Fibroblast of the aortic adventitia (primary cell): Measurements from ENCODE around the gene PLEKHJ1. TPM values are rescaled to one million over a fixed set of nuclear protein-coding genes. Genes with fewer than 3 reads are reported as not detected.

Source experiments
- DNase-seq: peaks from one replicate; pipeline ENCODE4 v3.0.0-alpha.2; 2010; ENCODE audit warnings: low read depth
- H3K4me3 ChIP-seq: 2 replicates; pipeline ENCODE4 v1.5.1; 2011; ENCODE audit warnings: low read depth, mild to moderate bottlenecking, control low read depth, low read length, moderate library complexity
- small RNA-seq: library from RNA; depleted of rRNA; stranded (forward); fragments of <200 nt; gene quantifications from one replicate; pipeline ENCODE3, GENCODE V24; 2012
- total RNA-seq: library from RNA; depleted of rRNA; stranded (reverse); fragments of >200 nt; gene quantifications from 2 replicates; pipeline ENCODE4 v1.2.3, GENCODE V29; 2012; ENCODE audit warnings: low replicate concordance
- TF ChIP-seq, protein P1 (sequence below): IDR thresholded peaks from 2 replicates; pipeline ENCODE4 v1.5.1; 2011; ENCODE audit warnings: mild to moderate bottlenecking, low read length, control low read depth, inconsistent platforms; ENCODE audit not compliant: insufficient read depth

Gene PLEKHJ1
- total RNA-seq, 1 donor = 33.4 TPM

DNA sequence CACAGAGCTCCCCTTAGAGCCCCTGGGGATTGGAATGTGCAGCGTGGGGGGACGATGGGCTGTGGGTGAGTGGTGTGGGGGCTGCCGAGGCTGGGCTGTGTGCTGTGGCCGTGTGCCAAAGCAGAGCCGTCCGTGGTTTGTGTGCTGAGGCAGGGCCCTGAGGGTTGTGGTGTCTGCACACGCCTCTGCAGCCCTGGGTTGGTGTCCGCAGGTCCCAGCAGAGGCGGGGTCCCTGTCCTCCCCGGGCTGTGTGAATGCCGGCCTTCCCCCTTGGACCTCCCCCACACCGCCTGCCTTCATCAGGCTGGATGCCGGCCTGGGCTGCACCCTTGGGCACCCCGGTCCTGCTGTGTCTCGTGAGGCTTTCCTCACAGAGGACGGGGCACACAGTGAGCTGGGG is 46.2 kb downstream of the PLEKHJ1 start:
- H3K4me3 ChIP-seq = no peak overlapping the region
- TF ChIP-seq, protein P1, sequence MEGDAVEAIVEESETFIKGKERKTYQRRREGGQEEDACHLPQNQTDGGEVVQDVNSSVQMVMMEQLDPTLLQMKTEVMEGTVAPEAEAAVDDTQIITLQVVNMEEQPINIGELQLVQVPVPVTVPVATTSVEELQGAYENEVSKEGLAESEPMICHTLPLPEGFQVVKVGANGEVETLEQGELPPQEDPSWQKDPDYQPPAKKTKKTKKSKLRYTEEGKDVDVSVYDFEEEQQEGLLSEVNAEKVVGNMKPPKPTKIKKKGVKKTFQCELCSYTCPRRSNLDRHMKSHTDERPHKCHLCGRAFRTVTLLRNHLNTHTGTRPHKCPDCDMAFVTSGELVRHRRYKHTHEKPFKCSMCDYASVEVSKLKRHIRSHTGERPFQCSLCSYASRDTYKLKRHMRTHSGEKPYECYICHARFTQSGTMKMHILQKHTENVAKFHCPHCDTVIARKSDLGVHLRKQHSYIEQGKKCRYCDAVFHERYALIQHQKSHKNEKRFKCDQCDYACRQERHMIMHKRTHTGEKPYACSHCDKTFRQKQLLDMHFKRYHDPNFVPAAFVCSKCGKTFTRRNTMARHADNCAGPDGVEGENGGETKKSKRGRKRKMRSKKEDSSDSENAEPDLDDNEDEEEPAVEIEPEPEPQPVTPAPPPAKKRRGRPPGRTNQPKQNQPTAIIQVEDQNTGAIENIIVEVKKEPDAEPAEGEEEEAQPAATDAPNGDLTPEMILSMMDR = no peak
- DNase-seq = no peak

DNA sequence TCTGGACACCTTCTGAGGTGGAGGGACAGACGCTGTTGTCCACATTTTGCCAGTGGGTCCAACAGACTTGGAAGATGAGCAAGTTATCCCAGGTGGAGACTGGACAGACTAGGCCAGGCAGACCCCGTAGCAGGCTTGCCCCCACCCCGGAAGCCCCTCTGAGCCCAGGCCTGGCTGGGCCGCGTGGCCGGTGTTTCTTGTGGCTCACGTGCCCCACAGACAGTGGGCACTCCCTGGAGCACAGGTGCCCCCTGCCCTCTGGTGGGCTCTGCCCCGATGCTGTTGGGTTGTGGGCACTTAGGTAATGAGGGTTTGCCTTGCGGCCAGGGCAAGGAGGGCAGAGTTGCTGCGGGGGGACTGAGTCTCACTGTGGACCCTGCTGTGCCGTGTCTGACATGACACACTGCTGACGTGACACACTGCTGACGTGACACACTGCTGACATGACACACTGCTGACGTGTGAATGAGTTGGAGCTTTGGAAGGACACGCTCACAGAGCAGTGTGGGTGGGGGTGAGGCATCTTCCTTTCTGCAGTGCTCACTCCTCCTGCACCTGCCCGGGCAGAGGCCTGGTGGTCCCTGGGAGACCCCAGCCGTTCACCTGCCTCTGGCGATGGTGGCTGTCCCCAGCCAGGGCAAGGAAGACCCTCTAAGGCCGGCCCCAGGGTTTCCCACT is 47.3 kb downstream of the PLEKHJ1 start:
- TF ChIP-seq, protein P1 = no peak
- DNase-seq = peak; percentile 51

DNA sequence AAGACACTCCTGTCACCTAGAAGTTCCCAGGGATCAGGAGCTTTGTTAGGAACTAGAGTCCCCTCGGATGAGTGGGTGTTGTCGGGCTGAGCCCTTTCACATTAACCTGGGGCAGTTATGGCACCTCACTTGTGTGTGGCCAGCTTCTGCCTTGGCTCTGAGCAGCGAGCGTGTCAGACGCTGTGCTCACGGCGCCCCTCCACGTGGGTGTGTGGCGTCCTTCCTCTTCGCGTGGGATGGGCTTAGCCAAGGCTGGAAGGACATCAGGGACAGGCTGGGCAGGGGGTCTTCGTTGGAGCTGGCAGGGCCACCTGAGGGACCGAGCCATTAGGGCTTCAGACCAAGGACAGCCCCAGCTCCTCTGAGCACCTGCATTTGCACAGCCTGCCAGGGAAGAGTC is 49.0 kb downstream of the PLEKHJ1 start:
- no peak for DNase-seq
- no peak overlapping the region for H3K4me3 ChIP-seq
- TF ChIP-seq, protein P1 = no peak

More for the DNA sequence above, 47.3 kb downstream of the PLEKHJ1 start:
- no peak overlapping the region for H3K4me3 ChIP-seq

DNA sequence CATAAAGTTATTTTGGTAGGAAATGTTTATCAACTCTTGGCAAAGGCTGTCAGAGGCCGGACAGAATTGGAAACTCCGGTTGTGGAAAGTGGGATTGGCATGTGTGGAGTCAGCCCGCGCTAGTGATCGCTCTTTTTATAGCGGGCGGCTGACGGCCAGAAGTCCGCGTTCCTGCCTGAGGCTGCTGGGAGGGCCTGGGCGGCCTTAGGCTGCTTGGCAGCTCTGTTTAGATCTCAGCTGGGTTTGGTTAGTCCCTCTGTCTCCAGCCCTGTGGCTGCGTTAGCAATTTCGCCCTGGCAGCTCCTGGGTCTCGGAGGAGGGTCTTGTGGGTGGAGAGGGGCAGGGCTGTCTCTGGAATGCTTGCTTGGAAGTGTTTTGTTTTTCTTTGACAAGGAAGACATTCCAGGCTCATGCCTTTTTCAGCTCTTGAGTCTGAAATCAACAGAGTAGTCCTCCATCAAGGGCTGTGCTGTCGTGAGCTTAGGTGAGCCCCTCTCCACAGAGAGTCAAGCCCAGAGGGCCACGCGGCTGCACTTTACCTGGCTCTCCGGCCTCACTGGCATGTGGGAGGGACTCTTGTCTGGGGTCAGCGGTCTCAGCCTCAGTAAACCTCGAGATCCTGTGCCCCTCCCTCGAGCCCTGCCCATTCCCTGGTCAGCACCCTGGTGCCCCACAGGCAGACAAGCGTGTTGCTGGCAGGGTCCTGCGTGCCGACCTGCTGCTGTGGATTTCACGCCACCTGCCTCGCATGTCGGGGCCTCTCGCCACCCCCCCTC is 49.9 kb downstream of the PLEKHJ1 start:
- peak; percentile 99 for DNase-seq
- TF ChIP-seq, protein P1 = no peak

DNA sequence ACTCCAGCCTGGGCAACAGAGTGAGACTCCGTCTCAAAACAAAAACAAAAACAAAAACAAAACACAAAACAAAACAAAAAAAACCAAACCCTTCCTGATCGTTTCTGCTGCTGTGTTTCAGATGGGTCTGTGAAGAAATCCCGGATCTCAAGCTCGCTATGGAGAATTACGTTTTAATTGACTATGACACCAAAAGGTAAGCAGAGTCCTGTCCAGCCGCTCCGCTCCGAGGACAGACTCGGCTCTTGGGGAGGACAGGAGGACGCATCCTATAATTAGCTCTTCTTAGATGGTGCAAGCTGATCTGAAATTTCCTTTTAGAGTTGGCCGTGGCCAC is 50.4 kb downstream of the PLEKHJ1 start:
- H3K4me3 ChIP-seq = peak overlapping the region; percentile 40

More for the DNA sequence above, 49.9 kb downstream of the PLEKHJ1 start:
- H3K4me3 ChIP-seq = peak overlapping the region; percentile 41

DNA sequence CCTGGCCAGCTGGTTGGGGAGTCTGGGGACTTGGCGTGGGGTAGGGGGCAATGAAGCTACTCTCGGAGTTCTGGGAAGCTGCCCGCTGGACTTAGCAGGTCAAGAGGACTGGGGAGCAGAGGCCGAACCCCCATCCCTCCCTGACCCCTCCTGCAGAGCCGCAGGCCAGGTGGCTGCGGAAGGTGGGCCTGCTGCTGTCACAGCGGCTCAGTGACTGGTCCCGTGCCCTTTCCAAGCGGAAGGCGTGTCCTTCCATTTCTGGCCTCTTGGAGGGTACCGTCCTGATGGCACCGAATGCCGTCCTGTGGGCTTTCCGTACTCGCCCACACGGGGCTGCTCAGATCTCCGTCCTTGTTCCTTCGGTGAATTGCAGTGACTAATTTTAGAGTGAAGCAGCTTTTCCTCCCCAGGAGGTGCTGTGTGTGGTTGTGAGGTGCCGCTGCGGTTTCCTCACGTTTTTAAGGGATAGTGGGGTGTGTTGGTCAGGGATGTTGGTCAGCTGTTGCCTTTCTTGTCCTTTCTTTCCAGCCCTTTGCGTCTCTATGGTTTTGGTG is 51.6 kb downstream of the PLEKHJ1 start:
- TF ChIP-seq, protein P1 = no peak
- no peak for DNase-seq
- no peak overlapping the region for H3K4me3 ChIP-seq

More for the DNA sequence above, 50.4 kb downstream of the PLEKHJ1 start:
- TF ChIP-seq, protein P1 = no peak
- DNase-seq = no peak

Small RNA genes lying within 50 kb of the gene (small RNA-seq; reads per million reads assigned to genes)
- not detected for gene MIR1227

Other genes with a start within 250 kb of the PLEKHJ1 start
- 15.5 and 59.3 TPM in 2 replicates for gene BTBD2, start 220.6 kb downstream of the PLEKHJ1 start, total RNA-seq
- gene MKNK2, start 185.1 kb downstream of the PLEKHJ1 start, total RNA-seq = 75.8 and 84.3 TPM in 2 replicates
- gene MOB3A, start 140.0 kb downstream of the PLEKHJ1 start, total RNA-seq = 7.4 and 40.4 TPM in 2 replicates
- 0.16 and 1.4 TPM in 2 replicates for gene IZUMO4, start 139.4 kb downstream of the PLEKHJ1 start, total RNA-seq
- 82.7 and 102 TPM in 2 replicates for gene AP3D1, start 84.8 kb downstream of the PLEKHJ1 start, total RNA-seq
- 10.3 and 12.0 TPM in 2 replicates for gene DOT1L, start 72.4 kb downstream of the PLEKHJ1 start, total RNA-seq
- gene SF3A2, start 495 bp upstream of the PLEKHJ1 start, total RNA-seq = 11.9 and 29.6 TPM in 2 replicates
- gene AMH, start 13.0 kb upstream of the PLEKHJ1 start, total RNA-seq = 0.81 and 1.8 TPM in 2 replicates
- 0.27 and 0.74 TPM in 2 replicates for gene JSRP1, start 20.1 kb upstream of the PLEKHJ1 start, total RNA-seq
- not detected in 2 replicates for gene PEAK3, start 45.8 kb upstream of the PLEKHJ1 start, total RNA-seq
- not detected in 2 replicates for gene LINGO3, start 71.8 kb upstream of the PLEKHJ1 start, total RNA-seq
- 108 and 130 TPM in 2 replicates for gene LSM7, start 92.3 kb upstream of the PLEKHJ1 start, total RNA-seq
- 24.6 and 47.2 TPM in 2 replicates for gene SPPL2B, start 92.4 kb upstream of the PLEKHJ1 start, total RNA-seq
- not detected in 2 replicates for gene TMPRSS9, start 123.9 kb upstream of the PLEKHJ1 start, total RNA-seq
- gene TIMM13, start 191.3 kb upstream of the PLEKHJ1 start, total RNA-seq = 26.9 and 33.1 TPM in 2 replicates
- gene LMNB2, start 220.6 kb upstream of the PLEKHJ1 start, total RNA-seq = 16.7 and 68.1 TPM in 2 replicates
- gene GADD45B, start 239.8 kb upstream of the PLEKHJ1 start, total RNA-seq = 14.3 and 14.8 TPM in 2 replicates